ENCODE results near the gene RXRB. TPM values are rescaled to one million over a fixed set of nuclear protein-coding genes. Genes with fewer than 3 reads are reported as not detected.
A peak's percentile ranks its signal among the peaks of the same experiment; 100 is the strongest.

The RXRB gene
- total and polyA plus RNA-seq, 10 of the 15 experiments (the other 5 are each of a cell fraction or from before 2014, with no cell fraction given) = 0.71 to 35.0 (median 20.4) TPM

DNA sequence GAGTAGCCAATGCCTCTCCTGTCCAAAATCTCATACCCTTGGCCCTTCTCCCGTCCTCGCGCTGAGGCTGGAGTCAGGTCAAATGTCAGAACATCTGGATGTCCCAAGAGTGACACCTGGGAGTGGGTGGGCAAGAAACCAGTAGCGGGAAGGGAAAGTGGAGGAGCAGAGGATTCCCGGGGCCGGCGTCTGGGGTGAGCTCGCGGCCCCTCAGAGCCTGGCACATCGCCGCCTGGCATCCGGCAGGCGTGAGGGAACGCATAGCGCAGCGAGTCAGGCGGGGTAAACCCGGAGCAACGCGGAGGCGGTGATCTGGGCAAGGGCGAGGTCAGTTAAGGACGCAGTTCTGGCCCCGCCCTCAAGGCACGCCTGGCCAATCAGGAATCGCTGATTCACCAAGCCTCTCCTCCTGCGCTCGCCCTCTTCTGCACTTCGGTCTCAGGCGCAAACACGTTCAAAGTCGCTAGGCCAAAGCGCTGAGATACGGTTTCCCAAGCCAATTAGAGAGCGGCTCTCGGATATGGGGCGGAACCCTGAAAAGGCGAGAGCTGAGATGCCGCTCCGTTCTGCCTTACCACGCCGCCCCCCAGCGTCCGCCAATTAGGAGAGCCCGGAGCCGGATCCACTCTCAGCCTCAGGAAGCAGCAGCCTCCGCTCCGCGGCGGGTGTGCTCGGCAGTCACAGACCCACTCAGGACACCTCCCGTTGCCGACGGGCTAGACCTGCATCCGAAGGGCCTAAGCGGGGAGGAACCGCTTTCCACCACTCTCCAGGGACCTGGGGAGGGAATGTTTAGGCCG, 48.7 kb upstream of the RXRB start (continued):
- TF ChIP-seq, protein P1, sequence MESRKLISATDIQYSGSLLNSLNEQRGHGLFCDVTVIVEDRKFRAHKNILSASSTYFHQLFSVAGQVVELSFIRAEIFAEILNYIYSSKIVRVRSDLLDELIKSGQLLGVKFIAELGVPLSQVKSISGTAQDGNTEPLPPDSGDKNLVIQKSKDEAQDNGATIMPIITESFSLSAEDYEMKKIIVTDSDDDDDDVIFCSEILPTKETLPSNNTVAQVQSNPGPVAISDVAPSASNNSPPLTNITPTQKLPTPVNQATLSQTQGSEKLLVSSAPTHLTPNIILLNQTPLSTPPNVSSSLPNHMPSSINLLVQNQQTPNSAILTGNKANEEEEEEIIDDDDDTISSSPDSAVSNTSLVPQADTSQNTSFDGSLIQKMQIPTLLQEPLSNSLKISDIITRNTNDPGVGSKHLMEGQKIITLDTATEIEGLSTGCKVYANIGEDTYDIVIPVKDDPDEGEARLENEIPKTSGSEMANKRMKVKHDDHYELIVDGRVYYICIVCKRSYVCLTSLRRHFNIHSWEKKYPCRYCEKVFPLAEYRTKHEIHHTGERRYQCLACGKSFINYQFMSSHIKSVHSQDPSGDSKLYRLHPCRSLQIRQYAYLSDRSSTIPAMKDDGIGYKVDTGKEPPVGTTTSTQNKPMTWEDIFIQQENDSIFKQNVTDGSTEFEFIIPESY (IDR thresholded peaks at IDR 0.05) = no peak
- TF ChIP-seq, protein P2, sequence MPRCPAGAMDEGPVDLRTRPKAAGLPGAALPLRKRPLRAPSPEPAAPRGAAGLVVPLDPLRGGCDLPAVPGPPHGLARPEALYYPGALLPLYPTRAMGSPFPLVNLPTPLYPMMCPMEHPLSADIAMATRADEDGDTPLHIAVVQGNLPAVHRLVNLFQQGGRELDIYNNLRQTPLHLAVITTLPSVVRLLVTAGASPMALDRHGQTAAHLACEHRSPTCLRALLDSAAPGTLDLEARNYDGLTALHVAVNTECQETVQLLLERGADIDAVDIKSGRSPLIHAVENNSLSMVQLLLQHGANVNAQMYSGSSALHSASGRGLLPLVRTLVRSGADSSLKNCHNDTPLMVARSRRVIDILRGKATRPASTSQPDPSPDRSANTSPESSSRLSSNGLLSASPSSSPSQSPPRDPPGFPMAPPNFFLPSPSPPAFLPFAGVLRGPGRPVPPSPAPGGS (IDR thresholded peaks at IDR 0.05; ENCODE audit: borderline replicate concordance, insufficient read depth, low read depth, low read length, poor library complexity, severe bottlenecking) = peak; percentile 26
- peak; percentile 81 for TF ChIP-seq CREB1 (IDR thresholded peaks at IDR 0.05; ENCODE audit: low read depth)
- TF ChIP-seq DPF2 (IDR thresholded peaks at IDR 0.05) = 0 out of 2 replicates have a peak, but pooled peaks have one; percentile 38
- TF ChIP-seq PML (IDR thresholded peaks at IDR 0.05; ENCODE audit: low read length) = peak; percentile 85; the same call in 1 of the 2 replicates
- no peak for TF ChIP-seq CHD4 (IDR thresholded peaks at IDR 0.05)
- TF ChIP-seq FOS (IDR thresholded peaks at IDR 0.05; ENCODE audit: borderline replicate concordance, extremely low read depth, insufficient read length) = peak; percentile 22
- TF ChIP-seq, protein P3, sequence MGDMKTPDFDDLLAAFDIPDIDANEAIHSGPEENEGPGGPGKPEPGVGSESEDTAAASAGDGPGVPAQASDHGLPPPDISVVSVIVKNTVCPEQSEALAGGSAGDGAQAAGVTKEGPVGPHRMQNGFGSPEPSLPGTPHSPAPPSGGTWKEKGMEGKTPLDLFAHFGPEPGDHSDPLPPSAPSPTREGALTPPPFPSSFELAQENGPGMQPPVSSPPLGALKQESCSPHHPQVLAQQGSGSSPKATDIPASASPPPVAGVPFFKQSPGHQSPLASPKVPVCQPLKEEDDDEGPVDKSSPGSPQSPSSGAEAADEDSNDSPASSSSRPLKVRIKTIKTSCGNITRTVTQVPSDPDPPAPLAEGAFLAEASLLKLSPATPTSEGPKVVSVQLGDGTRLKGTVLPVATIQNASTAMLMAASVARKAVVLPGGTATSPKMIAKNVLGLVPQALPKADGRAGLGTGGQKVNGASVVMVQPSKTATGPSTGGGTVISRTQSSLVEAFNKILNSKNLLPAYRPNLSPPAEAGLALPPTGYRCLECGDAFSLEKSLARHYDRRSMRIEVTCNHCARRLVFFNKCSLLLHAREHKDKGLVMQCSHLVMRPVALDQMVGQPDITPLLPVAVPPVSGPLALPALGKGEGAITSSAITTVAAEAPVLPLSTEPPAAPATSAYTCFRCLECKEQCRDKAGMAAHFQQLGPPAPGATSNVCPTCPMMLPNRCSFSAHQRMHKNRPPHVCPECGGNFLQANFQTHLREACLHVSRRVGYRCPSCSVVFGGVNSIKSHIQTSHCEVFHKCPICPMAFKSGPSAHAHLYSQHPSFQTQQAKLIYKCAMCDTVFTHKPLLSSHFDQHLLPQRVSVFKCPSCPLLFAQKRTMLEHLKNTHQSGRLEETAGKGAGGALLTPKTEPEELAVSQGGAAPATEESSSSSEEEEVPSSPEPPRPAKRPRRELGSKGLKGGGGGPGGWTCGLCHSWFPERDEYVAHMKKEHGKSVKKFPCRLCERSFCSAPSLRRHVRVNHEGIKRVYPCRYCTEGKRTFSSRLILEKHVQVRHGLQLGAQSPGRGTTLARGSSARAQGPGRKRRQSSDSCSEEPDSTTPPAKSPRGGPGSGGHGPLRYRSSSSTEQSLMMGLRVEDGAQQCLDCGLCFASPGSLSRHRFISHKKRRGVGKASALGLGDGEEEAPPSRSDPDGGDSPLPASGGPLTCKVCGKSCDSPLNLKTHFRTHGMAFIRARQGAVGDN (IDR thresholded peaks at IDR 0.05) = peak; percentile 44
- TF ChIP-seq KAT2A (conservative IDR thresholded peaks at IDR 0.05; ENCODE audit: control insufficient read depth, low read depth, low read length) = no peak
- TF ChIP-seq RB1 (IDR thresholded peaks at IDR 0.05; ENCODE audit: borderline replicate concordance) = no peak
- TF ChIP-seq ZSCAN29 (IDR thresholded peaks at IDR 0.05) = no peak
- 0 out of 2 replicates have a peak, but pooled peaks have one; percentile 44 for TF ChIP-seq GATAD2B (conservative IDR thresholded peaks at IDR 0.05; ENCODE audit: low read depth)
- TF ChIP-seq MEF2A (IDR thresholded peaks at IDR 0.05; ENCODE audit: insufficient read depth, low read depth, low read length) = no peak
- no peak for TF ChIP-seq CBFB (IDR thresholded peaks at IDR 0.05; ENCODE audit: low read depth)
- 0 out of 4 replicates have a peak, but pooled peaks of 1 of the 2 experiments have one; percentile 23 for TF ChIP-seq EP300 (IDR thresholded peaks at IDR 0.05; ENCODE audit: borderline replicate concordance in 1 of 2, control insufficient read depth in 1 of 2, low read depth in 2 of 2, low read length in 2 of 2)
- peak; percentile 27 for TF ChIP-seq MYC (IDR thresholded peaks at IDR 0.05; ENCODE audit: insufficient read depth, insufficient read length, insufficient replicate concordance, low read length, severe bottlenecking)
- TF ChIP-seq RUNX3 (IDR thresholded peaks at IDR 0.05; ENCODE audit: low read length) = no peak; the same call in 1 of the 2 replicates
- TF ChIP-seq, protein P4, sequence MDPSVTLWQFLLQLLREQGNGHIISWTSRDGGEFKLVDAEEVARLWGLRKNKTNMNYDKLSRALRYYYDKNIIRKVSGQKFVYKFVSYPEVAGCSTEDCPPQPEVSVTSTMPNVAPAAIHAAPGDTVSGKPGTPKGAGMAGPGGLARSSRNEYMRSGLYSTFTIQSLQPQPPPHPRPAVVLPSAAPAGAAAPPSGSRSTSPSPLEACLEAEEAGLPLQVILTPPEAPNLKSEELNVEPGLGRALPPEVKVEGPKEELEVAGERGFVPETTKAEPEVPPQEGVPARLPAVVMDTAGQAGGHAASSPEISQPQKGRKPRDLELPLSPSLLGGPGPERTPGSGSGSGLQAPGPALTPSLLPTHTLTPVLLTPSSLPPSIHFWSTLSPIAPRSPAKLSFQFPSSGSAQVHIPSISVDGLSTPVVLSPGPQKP (IDR thresholded peaks at IDR 0.05; ENCODE audit: low read depth, low read length) = peak; percentile 50; the same call in 1 of the 2 replicates
- TF ChIP-seq ATF7 (IDR thresholded peaks at IDR 0.05; ENCODE audit: low read depth) = no peak

All from GM12878 (cell line).